Thyroid gland (tissue), 4 donors: ENCODE data around the gene CACNG4. TPM values are rescaled to one million over a fixed set of nuclear protein-coding genes. Genes with fewer than 3 reads are reported as not detected.

Experiments used
- DNase-seq, 2 donors: peaks; one replicate each; pipeline ENCODE4 v3.0.0-alpha.2; 2019
- H3K27ac ChIP-seq, 3 donors: fragments of 200-600 bp; sonication (generic); 1 replicate in 2 of 3; 2 replicates in 1 of 3; pipeline ENCODE4 v1.5.1; 2016 to 2019; ENCODE audit warnings: mild to moderate bottlenecking in 1 of 3, moderate library complexity in 1 of 3
- H3K27me3 ChIP-seq: fragments of 200-600 bp; sonication (generic); one replicate; pipeline ENCODE4 v1.5.1; 2019
- H3K36me3 ChIP-seq, 2 donors: fragments of 200-600 bp; sonication (generic); one replicate each; pipeline ENCODE4 v1.5.1; 2016 to 2019
- H3K4me1 ChIP-seq, 2 donors: fragments of 200-600 bp; sonication (generic); one replicate each; pipeline ENCODE4 v1.5.1; 2017 to 2019
- H3K4me3 ChIP-seq, 3 donors: fragments of 200-600 bp; sonication (generic); replicated peaks in 1 of 3; 1 replicate in 2 of 3; 2 replicates in 1 of 3; pipeline ENCODE4 v1.5.1; 2016; ENCODE audit warnings: mild to moderate bottlenecking in 1 of 3
- H3K9me3 ChIP-seq: fragments of 200-600 bp; sonication (generic); one replicate; pipeline ENCODE4 v1.5.1; 2017
- CTCF ChIP-seq, 6 experiments: fragments of 200-600 bp in 3 of 6; fragments of 450-650 bp in 3 of 6; sonication (generic) in 3 of 6; IDR thresholded peaks; one replicate each; pipeline ENCODE4 v1.5.1; 2016 to 2019; ENCODE audit warnings: antibody characterized with exemption in 6 of 6, mild to moderate bottlenecking in 2 of 6, inconsistent platforms in 1 of 6, moderate library complexity in 1 of 6
- POLR2A ChIP-seq, 2 donors: fragments of 450-650 bp; IDR thresholded peaks; one replicate each; pipeline ENCODE4 v1.6.1; 2017; ENCODE audit warnings: antibody characterized with exemption in 2 of 2, mild to moderate bottlenecking in 2 of 2, moderate library complexity in 1 of 2
- WGBS, 2 donors: methylation state at CpG; one replicate each; pipeline ENCODE4 v1.1.5; 2017; 5-methylcytosine and 5-hydroxymethylcytosine counted together
- intact Hi-C: fragments of 100-400 bp; cut with DNase I; formaldehyde crosslinking; loops from one replicate; pipeline ENCODE4 v1.15.1; 2023
- total RNA-seq, 4 donors: library from RNA; depleted of rRNA; stranded (reverse); fragments of >200 nt; gene quantifications; one replicate each; pipeline ENCODE4 v1.2.3, GENCODE V29; 2016

The CACNG4 gene
- total RNA-seq, 4 donors from 2014 or later: 0.24 TPM; not detected in 3

GRCh38 chr17:66953630-66954020 is 10.9 kb upstream of the CACNG4 start:
- no peak overlapping the region for H3K27ac ChIP-seq
- no peak overlapping the region for H3K4me3 ChIP-seq
- H3K4me1 ChIP-seq: peaks cover 17 to 41% of the 10 kb centered on the region in 2 donors
- intact Hi-C loops: no loop called here
- H3K9me3 ChIP-seq: no peaks in the 10 kb centered on the region
- H3K27me3 ChIP-seq: no peaks in the 10 kb centered on the region
- 48 to 64% methylated on average over 7 of the region's 7 CpGs for WGBS, 2 donors
- H3K36me3 ChIP-seq: no peaks in the 10 kb centered on the region
- TF ChIP-seq POLR2A (IDR thresholded peaks at IDR 0.05): no peak
- no peak for DNase-seq

GRCh38 chr17:66954632-66955031 is 9.9 kb upstream of the CACNG4 start:
- H3K27me3 ChIP-seq: no peaks in the 10 kb centered on the region
- intact Hi-C loops: no loop called here
- no peak overlapping the region for H3K4me3 ChIP-seq
- DNase-seq: no peak
- no peak for TF ChIP-seq CTCF (IDR thresholded peaks at IDR 0.05)
- no peak for TF ChIP-seq POLR2A (IDR thresholded peaks at IDR 0.05)
- 92 to 98% methylated on average over 3 of the region's 3 CpGs for WGBS, 2 donors
- H3K27ac ChIP-seq: no peak overlapping the region
- no peaks in the 10 kb centered on the region for H3K36me3 ChIP-seq
- H3K9me3 ChIP-seq: no peaks in the 10 kb centered on the region
- peaks cover 17 to 33% of the 10 kb centered on the region in 2 donors for H3K4me1 ChIP-seq

- TF ChIP-seq CTCF (IDR thresholded peaks at IDR 0.05) (no peak), POLR2A (IDR thresholded peaks at IDR 0.05) (no peak)
These were observed 8.7 kb upstream of the CACNG4 start for GRCh38 chr17:66955821-66956220.

GRCh38 chr17:66956941-66957340 is 7.6 kb upstream of the CACNG4 start:
- H3K27ac ChIP-seq: no peak overlapping the region
- intact Hi-C loops: no loop called here
- no peak for DNase-seq
- WGBS, 2 donors: 94 to 95% methylated on average over 6 of the region's 6 CpGs
- H3K9me3 ChIP-seq: no peaks in the 10 kb centered on the region
- no peak for TF ChIP-seq POLR2A (IDR thresholded peaks at IDR 0.05)
- no peak for TF ChIP-seq CTCF (IDR thresholded peaks at IDR 0.05)
- H3K4me3 ChIP-seq: no peak overlapping the region
- no peaks in the 10 kb centered on the region for H3K27me3 ChIP-seq
- peaks cover 11 to 32% of the 10 kb centered on the region in 2 donors for H3K4me1 ChIP-seq
- H3K36me3 ChIP-seq: no peaks in the 10 kb centered on the region

More at GRCh38 chr17:66955821-66956220, 8.7 kb upstream of the CACNG4 start:
- H3K36me3 ChIP-seq: no peaks in the 10 kb centered on the region
- no peaks in the 10 kb centered on the region for H3K27me3 ChIP-seq
- H3K27ac ChIP-seq: no peak overlapping the region
- WGBS, 2 donors: 83 to 89% methylated on average over 5 of the region's 5 CpGs
- intact Hi-C loops: no loop called here
- H3K4me1 ChIP-seq: peaks cover 17 to 38% of the 10 kb centered on the region in 2 donors
- DNase-seq: no peak
- H3K4me3 ChIP-seq: no peak overlapping the region
- no peaks in the 10 kb centered on the region for H3K9me3 ChIP-seq

- Histone ChIP-seq H3K36me3 (no peaks in the 10 kb centered on the region), H3K4me1 (peaks cover 8 to 29% of the 10 kb centered on the region in 2 donors), H3K9me3 (no peaks in the 10 kb centered on the region), H3K27me3 (no peaks in the 10 kb centered on the region), H3K4me3 (no peak overlapping the region), H3K27ac (no peak overlapping the region)
- whole genome bisulfite sequencing, 2 donors: 83 to 90% methylated on average over 8 of the region's 8 CpGs
- DNase-seq: no peak
- no peak for TF ChIP-seq CTCF (IDR thresholded peaks at IDR 0.05)
- TF ChIP-seq POLR2A (IDR thresholded peaks at IDR 0.05): no peak
- intact Hi-C loops: no loop called here
These were observed 7.2 kb upstream of the CACNG4 start for GRCh38 chr17:66957343-66957742.
